Glutamatergic neuron (in vitro differentiated cells): Measurements from ENCODE around the gene TULP1. TPM values are rescaled to one million over a fixed set of nuclear protein-coding genes. Genes with fewer than 3 reads are reported as not detected.

Experiments
- DNase-seq: peaks from one replicate; pipeline ENCODE4 v3.0.0; 2022
- H3K27ac Mint-ChIP-seq: one replicate; pipeline ENCODE4 v1.8.0; 2020; ENCODE audit warnings: mild to moderate bottlenecking, mixed read lengths, inconsistent platforms; ENCODE audit not compliant: unreplicated experiment
- H3K27me3 Mint-ChIP-seq: one replicate; pipeline ENCODE4 v1.8.0; 2020; ENCODE audit warnings: mild to moderate bottlenecking, moderate library complexity, mixed read lengths, inconsistent platforms; ENCODE audit not compliant: unreplicated experiment
- H3K36me3 Mint-ChIP-seq: one replicate; pipeline ENCODE4 v1.8.0; 2020; ENCODE audit warnings: mild to moderate bottlenecking, mixed read lengths, inconsistent platforms; ENCODE audit not compliant: unreplicated experiment
- H3K4me1 Mint-ChIP-seq: one replicate; pipeline ENCODE4 v1.8.0; 2020; ENCODE audit warnings: mild to moderate bottlenecking, low read depth, mixed read lengths, inconsistent platforms; ENCODE audit not compliant: unreplicated experiment
- H3K4me3 Mint-ChIP-seq: one replicate; pipeline ENCODE4 v1.8.0; 2020; ENCODE audit warnings: mild to moderate bottlenecking, mixed read lengths, inconsistent platforms; ENCODE audit not compliant: unreplicated experiment
- H3K9me3 Mint-ChIP-seq: one replicate; pipeline ENCODE4 v1.8.0; 2020; ENCODE audit warnings: mild to moderate bottlenecking, moderate library complexity, mixed read lengths, inconsistent platforms; ENCODE audit not compliant: unreplicated experiment
- CTCF ChIP-seq: fragments of 200-600 bp; sonication (generic); IDR thresholded peaks from one replicate; pipeline ENCODE4 v1.5.0; 2021; ENCODE audit not compliant: partially characterized antibody, unreplicated experiment
- long read RNA-seq: library from polyadenylated mRNA; unstranded; transcript quantifications from one replicate; pipeline ENCODE4 v2.0.0, GENCODE V29; 2020; ENCODE audit not compliant: unreplicated experiment
- total RNA-seq: library from RNA; stranded (reverse); fragmentation: NEBNext Ultra II Directional; extraction: Animal tissue kit (Norgen Biotek cat#: 25700); gene quantifications from one replicate; pipeline ENCODE4 v1.2.1, GENCODE V29; 2021; ENCODE audit not compliant: unreplicated experiment

Gene TULP1
- not detected for total RNA-seq
- long read RNA-seq = 0 reads

GRCh38 chr6:35512740-35513139, at the start of gene TULP1:
Gene TULP1 (minus strand): TSS chr6:35512896. CDS start chr6:35512858, 38 bp downstream.
- Mint-ChIP-seq H3K27ac (no peak within 1 kb of the TSS), H3K4me1 (peaks cover 9% of the 10 kb centered on the region), H3K9me3 (peaks cover 4% of the 10 kb centered on the region), H3K27me3 (peaks cover 7% of the 10 kb centered on the region), H3K4me3 (peak within 1 kb of the TSS; percentile 38), H3K36me3 (no peaks in the 10 kb centered on the region)
- no peak for TF ChIP-seq CTCF
- no peak for DNase-seq

- peaks cover 16% of the 10 kb centered on the region for H3K4me1 Mint-ChIP-seq
- no peak overlapping the region for H3K27ac Mint-ChIP-seq
- H3K27me3 Mint-ChIP-seq = peaks cover 4% of the 10 kb centered on the region
- no peak overlapping the region for H3K4me3 Mint-ChIP-seq
- H3K36me3 Mint-ChIP-seq = peaks cover 7% of the 10 kb centered on the region
- TF ChIP-seq CTCF = no peak
- no peaks in the 10 kb centered on the region for H3K9me3 Mint-ChIP-seq
- DNase-seq = no peak
Measured at GRCh38 chr6:35562060-35562459, 49.4 kb upstream of the TULP1 start.

GRCh38 chr6:35561113-35561512, 48.4 kb upstream of the TULP1 start:
- peaks cover 16% of the 10 kb centered on the region for H3K4me1 Mint-ChIP-seq
- peaks cover 2% of the 10 kb centered on the region for H3K27me3 Mint-ChIP-seq
- DNase-seq = no peak

GRCh38 chr6:35558571-35558970, 45.9 kb upstream of the TULP1 start:
- no peak for DNase-seq
- Mint-ChIP-seq H3K4me3 (no peak overlapping the region), H3K27ac (no peak overlapping the region), H3K9me3 (no peaks in the 10 kb centered on the region), H3K27me3 (peaks cover 2% of the 10 kb centered on the region), H3K36me3 (no peaks in the 10 kb centered on the region), H3K4me1 (peaks cover 6% of the 10 kb centered on the region)
- TF ChIP-seq CTCF = no peak

More at GRCh38 chr6:35561113-35561512, 48.4 kb upstream of the TULP1 start:
- no peak overlapping the region for H3K4me3 Mint-ChIP-seq
- H3K9me3 Mint-ChIP-seq = no peaks in the 10 kb centered on the region
- no peak for TF ChIP-seq CTCF
- H3K27ac Mint-ChIP-seq = no peak overlapping the region
- no peaks in the 10 kb centered on the region for H3K36me3 Mint-ChIP-seq

- Mint-ChIP-seq H3K27me3 (no peaks in the 10 kb centered on the region), H3K4me1 (peaks cover 6% of the 10 kb centered on the region), H3K27ac (no peak overlapping the region), H3K36me3 (no peaks in the 10 kb centered on the region), H3K4me3 (no peak overlapping the region), H3K9me3 (no peaks in the 10 kb centered on the region)
- no peak for TF ChIP-seq CTCF
- no peak for DNase-seq
Measured at GRCh38 chr6:35557239-35557638, 44.5 kb upstream of the TULP1 start.
